GM23248 (cell line): ENCODE data around the gene RRP8. TPM values are rescaled to one million over a fixed set of nuclear protein-coding genes. Genes with fewer than 3 reads are reported as not detected.

ENCODE experiments used
- DNase-seq: peaks from one replicate; pipeline ENCODE4 v3.0.0-alpha.2; 2015
- H2AFZ ChIP-seq: fragments of 200-600 bp; sonication (generic); 2 replicates; pipeline ENCODE4 v1.6.1; 2016; ENCODE audit warnings: antibody characterized with exemption
- H3F3A ChIP-seq: fragments of 200-600 bp; sonication (generic); 2 replicates; pipeline ENCODE4 v1.6.1; 2016; ENCODE audit warnings: mild to moderate bottlenecking, antibody characterized with exemption, mixed run types; ENCODE audit not compliant: insufficient read depth
- H3K27ac ChIP-seq: fragments of 200-600 bp; sonication (generic); 2 replicates; pipeline ENCODE4 v1.5.1; 2016; ENCODE audit warnings: mild to moderate bottlenecking
- H3K27me3 ChIP-seq: fragments of 200-600 bp; sonication (generic); replicated peaks from 2 replicates; pipeline ENCODE4 v1.6.1; 2016; ENCODE audit warnings: mild to moderate bottlenecking; ENCODE audit not compliant: insufficient read depth
- H3K36me3 ChIP-seq: fragments of 200-600 bp; sonication (generic); 2 replicates; pipeline ENCODE4 v1.6.1; 2016; ENCODE audit warnings: low read depth, mild to moderate bottlenecking
- H3K4me1 ChIP-seq: fragments of 200-600 bp; sonication (generic); 2 replicates; pipeline ENCODE4 v1.6.1; 2016; ENCODE audit warnings: mild to moderate bottlenecking; ENCODE audit not compliant: insufficient read depth
- H3K4me2 ChIP-seq: fragments of 200-600 bp; sonication (generic); one replicate; pipeline ENCODE4 v1.6.1; 2016; ENCODE audit warnings: mild to moderate bottlenecking; ENCODE audit not compliant: unreplicated experiment
- H3K4me3 ChIP-seq: fragments of 200-600 bp; sonication (generic); 2 replicates; pipeline ENCODE4 v1.5.1; 2016; ENCODE audit warnings: mild to moderate bottlenecking
- H3K79me2 ChIP-seq: fragments of 200-600 bp; sonication (generic); 2 replicates; pipeline ENCODE4 v1.6.1; 2016; ENCODE audit warnings: mild to moderate bottlenecking; ENCODE audit not compliant: insufficient read depth
- H3K9ac ChIP-seq: fragments of 200-600 bp; sonication (generic); 2 replicates; pipeline ENCODE4 v1.6.1; 2016; ENCODE audit warnings: mild to moderate bottlenecking
- H3K9me2 ChIP-seq: fragments of 200-600 bp; sonication (generic); 2 replicates; pipeline ENCODE4 v1.6.1; 2016; ENCODE audit warnings: mixed run types, mild to moderate bottlenecking, moderate library complexity; ENCODE audit not compliant: insufficient read depth
- H3K9me3 ChIP-seq: fragments of 200-600 bp; sonication (generic); one replicate; pipeline ENCODE4 v1.6.1; 2017; ENCODE audit warnings: low read depth
- H4K20me1 ChIP-seq: fragments of 200-600 bp; sonication (generic); 2 replicates; pipeline ENCODE4 v1.6.0; 2016; ENCODE audit not compliant: insufficient read depth
- EZH2 ChIP-seq: fragments of 200-600 bp; sonication (generic); IDR thresholded peaks from 2 replicates; pipeline ENCODE4 v1.6.1; 2018; ENCODE audit warnings: antibody characterized with exemption, mild to moderate bottlenecking; ENCODE audit not compliant: insufficient read depth, poor library complexity, severe bottlenecking
- EZH2phosphoT487 ChIP-seq: fragments of 200-600 bp; sonication (generic); IDR thresholded peaks from 2 replicates; pipeline ENCODE4 v1.6.1; 2018; ENCODE audit warnings: antibody characterized with exemption, moderate library complexity, mild to moderate bottlenecking, low read depth; ENCODE audit not compliant: insufficient read depth
- WGBS, 2 experiments: methylation state at CpG; one replicate each; pipeline ENCODE4 v1.1.6; 2015 to 2017; ENCODE audit warnings: low lambda C conversion rate in 2 of 2, low coverage in 1 of 2; ENCODE audit errors: missing lambda C conversion rate in 2 of 2; 5-methylcytosine and 5-hydroxymethylcytosine counted together
- in situ Hi-C: fragments of 300-500 bp; cut with MboI; formaldehyde crosslinking; loops from 2 replicates; pipeline ENCODE4 v1.15.0; 2020
- polyA plus RNA-seq: library from polyadenylated mRNA; unstranded; fragments of >200 nt; fragmentation: Nextera tagmentation; extraction: Ambion mirVana; gene quantifications from 2 replicates; pipeline ENCODE4 v1.2.1, GENCODE V29; 2016
- total RNA-seq: library from RNA; depleted of rRNA; stranded (reverse); fragments of >200 nt; shearing (Covaris generic); gene quantifications from 2 replicates; pipeline ENCODE4 v1.2.3, GENCODE V29; 2014

Gene RRP8
- total and polyA plus RNA-seq, 2 experiments from 2014 or later, result 8.5 to 24.4 TPM

DNA sequence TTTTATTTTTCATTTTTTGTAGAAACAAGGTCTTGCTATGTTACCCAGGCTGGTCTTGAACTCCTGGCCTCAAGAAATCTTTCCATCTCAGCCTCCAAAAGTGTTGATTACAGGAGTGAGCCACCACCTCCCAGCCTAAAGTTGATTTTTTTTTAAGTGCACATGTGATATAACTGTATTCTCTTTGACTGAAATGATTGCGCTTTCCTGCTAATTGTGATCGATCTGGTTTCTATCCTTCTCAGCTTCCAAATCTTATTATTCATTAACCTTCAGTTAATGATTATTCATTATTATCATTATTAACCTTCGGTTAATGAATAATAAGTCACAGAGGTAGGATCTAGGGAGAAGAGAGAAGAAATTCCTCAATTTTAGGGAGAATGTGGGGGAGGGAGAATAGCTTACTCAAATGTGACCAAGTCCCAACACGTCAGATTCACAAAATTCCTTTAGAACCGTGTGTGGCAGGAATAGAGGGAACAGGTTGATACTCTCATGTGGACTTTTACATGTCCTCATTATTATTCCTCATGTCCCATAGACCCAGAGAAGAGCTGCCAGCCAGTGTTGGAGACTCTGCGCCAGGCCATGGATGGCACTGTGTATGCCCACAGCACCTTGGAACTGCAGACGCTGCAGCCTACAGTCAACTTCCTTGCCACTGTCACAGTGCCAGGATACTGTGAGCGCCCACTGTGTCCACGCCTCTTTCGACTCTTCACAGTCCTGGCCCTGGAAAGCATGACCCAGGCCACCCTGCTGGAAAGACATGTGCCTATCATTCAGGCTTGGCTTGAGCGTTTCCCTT, 47.1 kb downstream of the RRP8 start:
- 85 to 88% methylated on average over 11 of the region's 11 CpGs for WGBS, 2 experiments
- no peak overlapping the region for H3K4me2 ChIP-seq
- no peaks in the 10 kb centered on the region for H3K4me1 ChIP-seq
- in situ Hi-C loops, result no loop called here
- H3K27me3 ChIP-seq, result no peaks in the 10 kb centered on the region
- H3K27ac ChIP-seq, result no peak overlapping the region
- no peaks in the 10 kb centered on the region for H3K36me3 ChIP-seq
- DNase-seq, result no peak
- no peak overlapping the region for H3K4me3 ChIP-seq
- H3K9ac ChIP-seq, result no peak overlapping the region
- H2AFZ ChIP-seq, result no peak overlapping the region
- no peaks in the 10 kb centered on the region for H3K79me2 ChIP-seq
- no peaks in the 10 kb centered on the region for H3F3A ChIP-seq
- no peaks in the 10 kb centered on the region for H3K9me2 ChIP-seq
- no peak for TF ChIP-seq EZH2
- TF ChIP-seq EZH2phosphoT487, result no peak
- no peaks in the 10 kb centered on the region for H4K20me1 ChIP-seq
- no peaks in the 10 kb centered on the region for H3K9me3 ChIP-seq

DNA sequence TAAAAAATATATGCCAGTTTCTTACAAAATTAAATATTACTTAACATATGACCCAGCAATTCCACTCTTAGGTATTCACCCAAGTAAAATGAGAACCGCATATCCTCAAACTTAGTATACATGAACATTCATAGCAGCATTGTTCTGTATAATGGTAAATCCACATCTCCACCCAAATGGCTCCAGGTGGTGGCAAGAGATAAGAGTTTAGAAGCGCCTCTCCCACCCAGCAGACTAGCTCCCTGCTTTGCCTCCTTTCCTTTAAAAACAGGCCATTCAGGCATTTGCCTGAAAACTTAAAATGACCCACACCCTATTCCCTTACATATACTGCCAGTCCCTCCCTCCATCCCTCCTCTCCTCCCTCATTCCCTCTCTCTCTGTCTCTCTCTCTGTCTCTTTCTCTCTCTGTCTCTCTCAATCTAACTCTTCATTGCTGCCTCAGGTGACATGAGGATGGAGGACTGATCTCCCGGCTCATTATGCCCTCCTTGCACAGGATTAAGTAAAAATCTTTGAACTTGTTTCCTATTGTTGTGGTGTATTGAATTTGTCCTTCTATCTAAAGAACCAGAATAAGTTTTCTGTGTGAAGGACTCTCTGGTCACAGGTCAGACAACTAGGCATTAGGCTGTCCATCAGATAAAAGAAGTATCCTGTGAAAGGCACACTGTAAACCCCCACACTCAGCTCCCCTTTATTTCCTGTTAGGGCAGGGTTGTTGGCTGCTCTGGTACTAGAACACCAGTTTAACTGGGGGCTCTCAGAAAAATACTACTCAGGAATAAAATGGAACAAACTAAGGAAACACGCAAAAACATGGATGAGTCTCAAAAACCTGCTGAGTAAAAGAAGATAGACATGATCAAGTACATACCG, 48.3 kb downstream of the RRP8 start:
- H3K4me1 ChIP-seq, result no peaks in the 10 kb centered on the region
- H3K9me2 ChIP-seq, result no peaks in the 10 kb centered on the region
- no peak overlapping the region for H3K27ac ChIP-seq
- no peaks in the 10 kb centered on the region for H3K9me3 ChIP-seq
- 93 to 99% methylated on average over 5 of the region's 5 CpGs for WGBS, 2 experiments
- no peak for TF ChIP-seq EZH2
- no peak for TF ChIP-seq EZH2phosphoT487
- no peaks in the 10 kb centered on the region for H3F3A ChIP-seq
- no peaks in the 10 kb centered on the region for H3K79me2 ChIP-seq
- H2AFZ ChIP-seq, result no peak overlapping the region
- no peak overlapping the region for H3K4me2 ChIP-seq
- no peak overlapping the region for H3K4me3 ChIP-seq
- H4K20me1 ChIP-seq, result no peaks in the 10 kb centered on the region
- H3K36me3 ChIP-seq, result no peaks in the 10 kb centered on the region
- no peak for DNase-seq
- in situ Hi-C loops, result no loop called here
- H3K9ac ChIP-seq, result no peak overlapping the region
- H3K27me3 ChIP-seq, result no peaks in the 10 kb centered on the region

DNA sequence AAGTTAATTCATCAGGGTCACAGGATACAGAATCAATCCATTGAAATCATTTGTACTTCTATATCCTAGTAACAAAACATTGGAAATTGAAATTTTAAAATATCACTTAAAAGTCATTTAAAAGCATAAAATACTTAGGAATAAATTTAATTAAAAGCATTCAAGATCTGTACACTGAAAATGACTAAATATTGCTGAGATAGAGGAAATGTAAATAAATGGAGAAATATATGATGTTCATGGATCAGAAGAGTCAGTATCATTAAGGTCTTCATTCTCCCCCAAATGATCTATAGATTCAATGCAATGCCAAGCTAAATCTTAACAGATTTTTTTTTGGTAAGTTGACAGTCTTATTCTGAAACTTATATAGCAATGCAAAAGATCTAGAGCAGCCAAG, 49.8 kb downstream of the RRP8 start:
- TF ChIP-seq EZH2 (no peak), EZH2phosphoT487 (no peak)
- Histone ChIP-seq H3K27me3 (no peaks in the 10 kb centered on the region), H3K79me2 (no peaks in the 10 kb centered on the region), H4K20me1 (no peaks in the 10 kb centered on the region), H3K9ac (no peak overlapping the region), H3K4me3 (no peak overlapping the region), H3K9me2 (no peaks in the 10 kb centered on the region), H3K4me1 (no peaks in the 10 kb centered on the region), H2AFZ (no peak overlapping the region), H3K4me2 (no peak overlapping the region), H3K36me3 (no peaks in the 10 kb centered on the region), H3F3A (no peaks in the 10 kb centered on the region), H3K9me3 (no peaks in the 10 kb centered on the region), H3K27ac (no peak overlapping the region)
- DNase-seq, result no peak
- in situ Hi-C loops, result no loop called here

DNA sequence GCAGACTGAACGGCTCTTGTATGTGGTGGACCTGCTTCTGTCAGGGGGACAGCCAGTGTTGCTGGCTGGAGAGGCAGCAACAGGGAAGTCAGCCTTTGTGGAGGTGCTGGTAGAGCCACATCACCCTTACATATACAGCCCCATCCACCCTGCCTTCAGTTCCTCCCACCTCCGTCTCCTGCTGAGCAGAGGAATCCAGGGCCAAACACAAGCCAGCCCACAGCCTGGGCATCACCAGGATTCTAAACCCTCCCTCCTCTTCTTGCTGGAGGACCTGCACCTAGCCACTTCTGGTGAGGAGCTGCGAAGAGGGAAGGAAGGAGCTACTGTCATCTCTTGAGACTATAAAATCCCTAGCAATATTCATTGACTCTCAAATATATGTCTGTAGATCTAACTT, 54.8 kb downstream of the RRP8 start:
- Histone ChIP-seq H3K27ac (no peak overlapping the region), H3K9me2 (no peaks in the 10 kb centered on the region), H3K9ac (no peak overlapping the region), H2AFZ (no peak overlapping the region), H3K4me1 (no peaks in the 10 kb centered on the region), H3K27me3 (no peaks in the 10 kb centered on the region), H3K4me3 (no peak overlapping the region), H3K36me3 (no peaks in the 10 kb centered on the region), H4K20me1 (no peaks in the 10 kb centered on the region), H3K4me2 (no peak overlapping the region), H3K79me2 (no peaks in the 10 kb centered on the region), H3K9me3 (no peaks in the 10 kb centered on the region), H3F3A (no peaks in the 10 kb centered on the region)
- TF ChIP-seq EZH2phosphoT487, result no peak
- no peak for TF ChIP-seq EZH2
- 89 to 92% methylated on average over 3 of the region's 3 CpGs for WGBS, 2 experiments
- in situ Hi-C loops, result no loop called here
- DNase-seq, result no peak
